Adrenal gland (tissue), 12 donors: ENCODE results near the gene PNPLA7. TPM values are rescaled to one million over a fixed set of nuclear protein-coding genes. Genes with fewer than 3 reads are reported as not detected.
"Not testable (repeated sequence)": the region's sequence is repeated elsewhere in the genome, so short reads cannot be mapped to it uniquely, and the experiment has no call there.

Source experiments
- DNase-seq, 7 donors: peaks; one replicate each; pipeline ENCODE4 v3.0.0-alpha.2; 2019 to 2020
- H3K27ac ChIP-seq, 5 donors: fragments of 200-600 bp; sonication (generic) in 4 of 5; 1 replicate in 3 of 5; 2 replicates in 2 of 5; pipeline versions ENCODE4 v1.5.1 to v1.8.0; 2016 to 2020; ENCODE audit warnings: mild to moderate bottlenecking in 1 of 5
- H3K27me3 ChIP-seq: fragments of 200-600 bp; 2 replicates; pipeline ENCODE4 v1.8.0; 2021
- H3K36me3 ChIP-seq, 2 donors: fragments of 200-600 bp; replicated peaks in 1 of 2; 1 replicate in 1 of 2; 2 replicates in 1 of 2; pipeline versions ENCODE4 v1.5.1 to v1.8.0; 2018 to 2022
- H3K4me1 ChIP-seq, 2 donors: fragments of 200-600 bp; replicated peaks in 1 of 2; 1 replicate in 1 of 2; 2 replicates in 1 of 2; pipeline versions ENCODE4 v1.5.1 to v1.8.0; 2018 to 2021
- H3K4me3 ChIP-seq, 4 donors: fragments of 200-600 bp; sonication (generic) in 3 of 4; one replicate each; pipeline ENCODE4 v1.5.1; 2016 to 2018
- H3K9me3 ChIP-seq, 3 donors: fragments of 200-600 bp; sonication (generic) in 1 of 3; replicated peaks in 1 of 3; 1 replicate in 2 of 3; 2 replicates in 1 of 3; pipeline versions ENCODE4 v1.5.1 to v1.8.0; 2016 to 2021
- POLR2A ChIP-seq, 2 donors: fragments of 450-650 bp; IDR thresholded peaks; one replicate each; pipeline ENCODE4 v1.6.1; 2017; ENCODE audit warnings: antibody characterized with exemption in 2 of 2, mild to moderate bottlenecking in 2 of 2, moderate library complexity in 1 of 2
- WGBS, 4 donors: extraction: QIAGEN DNeasy Blood & Tissue Kit in 2 of 4; methylation state at CpG; one replicate each; pipeline versions ENCODE4 v1.1.5 to v1.1.7; 2013 to 2017; 5-methylcytosine and 5-hydroxymethylcytosine counted together
- intact Hi-C, 2 donors: fragments of 100-400 bp; cut with DNase I; formaldehyde crosslinking; loops; one replicate each; pipeline versions ENCODE4 v1.14.1 to v1.15.0; 2022 to 2023
- polyA plus RNA-seq, 3 donors: library from polyadenylated mRNA; stranded (reverse); fragments of 200-250 nt in 2 of 3; fragments of 350-450 nt in 1 of 3; fragmentation: Illumina TruSeq in 1 of 3; extraction: RNeasy Lipid Tissue Mini Kit (QIAGEN cat#74804) in 1 of 3; gene quantifications; one replicate each; pipeline ENCODE4 v1.2.3, GENCODE V29; 2013 to 2014
- total RNA-seq, 9 donors: library from RNA; depleted of rRNA in 4 of 9; stranded (reverse); fragments of >200 nt in 4 of 9; fragments of 120-200 nt in 1 of 9; fragmentation: NEBNext Ultra II Directional in 1 of 9; extraction: Animal tissue kit (Norgen Biotek cat#: 25700) in 1 of 9; gene quantifications; one replicate each; pipeline versions ENCODE4 v1.1.0 to v1.2.4, GENCODE V29; 2013 to 2023
- TF ChIP-seq, protein P1 (sequence below), 6 experiments: fragments of 450-650 bp in 4 of 6; fragments of 200-600 bp in 2 of 6; sonication (generic) in 1 of 6; IDR thresholded peaks; 1 replicate in 5 of 6; 2 replicates in 1 of 6; pipeline versions ENCODE4 v1.5.1 to v1.8.0; 2016 to 2021; ENCODE audit warnings: antibody characterized with exemption in 6 of 6, mild to moderate bottlenecking in 2 of 6, moderate library complexity in 1 of 6
- donor health status: healthy with polysubstance abuse.
- donor health status: Bipolar disorder and iron deficiency.
- donor health status: DM: yes; HTN: yes; CAD: no.
- donor health status: DM: no; HTN: no; CAD: no.
- donor health status: DM: no; HTN: no; CAD: no.
- donor health status: DM: yes; HTN: yes; CAD: no.

The PNPLA7 gene
- total and polyA plus RNA-seq, 12 donors = 0.44 to 64.1 (median 10.8) TPM

DNA sequence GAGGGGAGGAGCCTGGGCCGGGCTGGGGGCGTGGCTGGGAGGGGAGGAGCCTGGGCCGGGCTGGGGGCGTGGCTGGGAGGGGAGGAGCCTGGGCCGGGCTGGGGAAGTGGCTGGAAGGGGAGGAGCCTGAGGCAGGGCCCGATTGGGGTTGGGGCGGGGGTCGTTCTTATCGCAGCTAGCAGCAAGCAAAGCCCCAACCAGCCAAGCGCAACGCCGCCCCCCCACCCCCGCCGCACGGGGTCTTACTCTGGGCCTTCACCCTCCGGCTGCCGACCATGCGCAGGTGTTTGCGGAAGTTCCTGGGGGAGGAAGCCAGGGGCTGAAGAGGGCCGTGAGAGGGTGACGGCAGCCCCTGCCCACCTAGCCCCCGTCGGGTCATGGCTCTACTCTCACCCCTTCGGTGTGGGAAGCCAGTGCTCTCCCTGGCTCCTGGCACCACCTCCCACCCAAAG is 96.0 kb downstream of the PNPLA7 start:
- intact Hi-C loops = no loop called here
- WGBS, 4 donors = 0 to 26% (median 14%) methylated on average over 1 to 22 of the region's 24 CpGs
- peaks cover 19 to 22% of the 10 kb centered on the region in 2 donors for H3K4me1 ChIP-seq
- DNase-seq = peak in 6 of 7 donors; percentile 44 to 81 (median 72)
- H3K27me3 ChIP-seq = no peaks in the 10 kb centered on the region
- H3K9me3 ChIP-seq = no peaks in the 10 kb centered on the region
- H3K4me3 ChIP-seq = peak overlapping the region in 2 of 4 donors; percentile 34 to 54
- H3K27ac ChIP-seq = peak overlapping the region in 3 of 5 donors; percentile 43 to 86 (median 63)
- TF ChIP-seq, protein P1, sequence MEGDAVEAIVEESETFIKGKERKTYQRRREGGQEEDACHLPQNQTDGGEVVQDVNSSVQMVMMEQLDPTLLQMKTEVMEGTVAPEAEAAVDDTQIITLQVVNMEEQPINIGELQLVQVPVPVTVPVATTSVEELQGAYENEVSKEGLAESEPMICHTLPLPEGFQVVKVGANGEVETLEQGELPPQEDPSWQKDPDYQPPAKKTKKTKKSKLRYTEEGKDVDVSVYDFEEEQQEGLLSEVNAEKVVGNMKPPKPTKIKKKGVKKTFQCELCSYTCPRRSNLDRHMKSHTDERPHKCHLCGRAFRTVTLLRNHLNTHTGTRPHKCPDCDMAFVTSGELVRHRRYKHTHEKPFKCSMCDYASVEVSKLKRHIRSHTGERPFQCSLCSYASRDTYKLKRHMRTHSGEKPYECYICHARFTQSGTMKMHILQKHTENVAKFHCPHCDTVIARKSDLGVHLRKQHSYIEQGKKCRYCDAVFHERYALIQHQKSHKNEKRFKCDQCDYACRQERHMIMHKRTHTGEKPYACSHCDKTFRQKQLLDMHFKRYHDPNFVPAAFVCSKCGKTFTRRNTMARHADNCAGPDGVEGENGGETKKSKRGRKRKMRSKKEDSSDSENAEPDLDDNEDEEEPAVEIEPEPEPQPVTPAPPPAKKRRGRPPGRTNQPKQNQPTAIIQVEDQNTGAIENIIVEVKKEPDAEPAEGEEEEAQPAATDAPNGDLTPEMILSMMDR (IDR thresholded peaks at IDR 0.05) = no peak
- no peak for TF ChIP-seq POLR2A (IDR thresholded peaks at IDR 0.05)
- H3K36me3 ChIP-seq = peaks cover 0 to 12% of the 10 kb centered on the region in 2 donors

DNA sequence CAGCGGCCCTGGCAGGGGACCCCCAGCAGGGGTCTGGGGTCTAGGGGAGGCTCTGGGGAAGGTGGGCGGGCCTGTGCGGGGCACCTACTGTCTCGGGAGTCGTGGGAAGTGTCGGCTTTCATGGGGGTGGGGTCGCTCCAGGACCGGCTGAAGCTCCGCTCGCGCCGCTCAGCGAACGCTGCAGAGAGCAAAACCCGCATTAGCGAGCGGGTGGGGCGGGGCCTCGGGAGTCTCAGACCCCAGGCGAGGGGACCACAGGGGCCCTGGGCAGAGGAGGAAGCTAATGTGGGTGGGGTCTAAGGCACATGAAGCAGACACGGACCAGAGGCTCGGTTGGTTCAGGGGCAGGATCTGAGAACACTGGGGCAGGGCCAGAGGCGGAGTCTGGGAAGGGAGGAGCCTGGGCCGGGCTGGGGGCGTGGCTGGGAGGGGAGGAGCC is 96.5 kb downstream of the PNPLA7 start:
- peaks cover 0 to 14% of the 10 kb centered on the region in 2 donors for H3K36me3 ChIP-seq
- TF ChIP-seq, protein P1 (IDR thresholded peaks at IDR 0.05) = no peak
- TF ChIP-seq POLR2A (IDR thresholded peaks at IDR 0.05) = no peak
- DNase-seq = peak; percentile 76 to 88 (median 78)

DNA sequence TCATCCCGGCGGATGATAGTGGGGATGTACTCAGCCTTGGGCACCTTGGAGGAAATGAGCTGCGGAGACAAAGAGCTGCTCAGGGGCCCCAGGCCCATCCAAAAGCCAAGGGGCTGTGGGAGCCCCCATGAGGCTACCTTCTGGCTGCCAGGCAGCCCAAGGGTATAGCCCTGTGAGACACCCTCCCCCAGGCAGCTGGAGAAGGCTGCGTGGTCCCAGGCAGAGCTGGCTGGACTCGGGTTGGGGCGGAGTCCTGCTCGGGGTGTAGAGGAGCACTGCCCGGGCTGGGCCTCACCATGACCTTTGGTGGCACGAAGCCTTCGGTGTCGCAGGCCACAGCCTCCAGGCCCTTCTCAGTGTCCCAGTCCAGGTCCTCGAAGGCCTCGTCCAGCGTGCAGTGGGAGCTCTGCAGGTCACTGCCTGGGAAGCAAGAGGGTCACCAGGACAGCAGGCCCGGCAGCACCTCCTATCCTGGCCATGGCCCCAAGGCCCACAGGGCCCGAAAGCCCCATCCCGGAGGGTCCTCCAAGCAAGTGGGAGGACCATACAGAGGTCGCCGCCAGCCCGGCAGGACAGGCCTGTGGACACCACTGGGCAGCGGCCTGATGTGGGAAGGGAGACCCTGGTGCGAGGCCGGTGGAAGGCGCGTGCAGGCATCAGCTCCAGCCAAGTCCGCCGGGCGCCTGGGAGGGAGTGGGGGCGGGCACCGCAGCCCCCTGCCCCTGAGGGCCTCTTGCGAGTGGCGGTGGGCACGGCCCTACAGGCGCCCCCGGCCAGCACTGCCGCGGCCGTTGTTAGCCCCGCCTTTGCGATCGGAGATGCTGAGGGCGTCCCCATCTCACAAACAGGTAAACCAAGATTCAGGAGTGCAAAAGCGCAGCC is 97.2 kb downstream of the PNPLA7 start:
- TF ChIP-seq, protein P1 (IDR thresholded peaks at IDR 0.05) = no peak
- TF ChIP-seq POLR2A (IDR thresholded peaks at IDR 0.05) = no peak
- Histone ChIP-seq H3K4me1 (peaks cover 10 to 15% of the 10 kb centered on the region in 2 donors), H3K27me3 (no peaks in the 10 kb centered on the region), H3K9me3 (no peaks in the 10 kb centered on the region), H3K27ac (no peak overlapping the region), H3K4me3 (peak overlapping the region in 1 of 4 donors; percentile 20), H3K36me3 (peaks cover 0 to 14% of the 10 kb centered on the region in 2 donors)
- 82 to 97% (median 86%) methylated on average over 6 to 43 of the region's 43 CpGs for WGBS, 4 donors
- peak in 4 of 7 donors; percentile 24 to 51 (median 27) for DNase-seq
- intact Hi-C loops = no loop called here

More for the DNA sequence above, 96.5 kb downstream of the PNPLA7 start:
- intact Hi-C loops = no loop called here
- H3K4me1 ChIP-seq = peaks cover 17 to 21% of the 10 kb centered on the region in 2 donors
- H3K4me3 ChIP-seq = peak overlapping the region in 1 of 4 donors; percentile 20
- no peaks in the 10 kb centered on the region for H3K9me3 ChIP-seq
- H3K27me3 ChIP-seq = no peaks in the 10 kb centered on the region
- 15 to 31% (median 23%) methylated on average over 6 to 25 of the region's 25 CpGs for WGBS, 4 donors
- H3K27ac ChIP-seq = no peak overlapping the region

DNA sequence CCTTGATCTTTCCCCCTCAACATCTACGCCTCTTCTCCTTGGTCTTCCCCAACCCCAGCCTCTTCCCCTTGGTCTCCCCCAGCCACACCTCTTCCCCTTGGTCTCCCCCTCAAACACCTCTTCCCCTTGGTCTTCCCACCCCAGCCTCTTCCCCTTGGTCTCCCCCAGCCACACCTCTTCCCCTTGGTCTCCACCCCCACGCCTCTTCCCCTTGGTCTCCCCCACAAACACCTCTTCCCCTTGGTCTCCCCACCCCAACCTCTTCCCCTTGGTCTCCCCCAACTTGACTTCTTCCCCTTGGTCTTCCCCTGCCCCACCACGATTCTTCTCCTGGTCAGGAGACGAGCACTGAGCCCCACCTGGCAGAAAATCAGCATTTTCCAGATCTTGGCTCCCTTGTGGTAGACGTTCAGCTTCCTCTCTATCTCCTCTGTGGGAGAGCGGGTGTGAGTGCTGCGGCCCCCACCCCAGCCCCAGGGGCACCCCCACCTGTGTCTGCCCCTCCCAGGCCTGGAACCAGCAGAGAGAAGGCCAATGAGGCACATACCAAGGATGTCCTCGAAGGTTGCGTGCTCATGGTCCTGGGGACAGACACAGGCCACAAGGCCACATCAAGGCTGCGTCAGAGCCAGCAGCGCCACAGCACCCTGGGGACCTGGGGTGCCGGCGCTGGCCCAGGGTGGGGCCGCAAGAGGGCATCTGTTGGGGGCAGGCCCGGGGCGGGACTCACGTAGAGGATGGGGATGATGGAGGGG is 98.0 kb downstream of the PNPLA7 start:
- no peak overlapping the region for H3K4me3 ChIP-seq
- WGBS, 4 donors = 85 to 96% (median 89%) methylated on average over 12 to 17 of the region's 17 CpGs
- peaks cover 10 to 15% of the 10 kb centered on the region in 2 donors for H3K4me1 ChIP-seq
- H3K27ac ChIP-seq = no peak overlapping the region
- H3K9me3 ChIP-seq = no peaks in the 10 kb centered on the region
- peaks cover 0 to 12% of the 10 kb centered on the region in 2 donors for H3K36me3 ChIP-seq
- peak in 3 of 7 donors; percentile 18 to 33 (median 18) for DNase-seq
- no peak for TF ChIP-seq POLR2A (IDR thresholded peaks at IDR 0.05)
- TF ChIP-seq, protein P1 (IDR thresholded peaks at IDR 0.05) = no peak
- H3K27me3 ChIP-seq = no peaks in the 10 kb centered on the region
- intact Hi-C loops = no loop called here

DNA sequence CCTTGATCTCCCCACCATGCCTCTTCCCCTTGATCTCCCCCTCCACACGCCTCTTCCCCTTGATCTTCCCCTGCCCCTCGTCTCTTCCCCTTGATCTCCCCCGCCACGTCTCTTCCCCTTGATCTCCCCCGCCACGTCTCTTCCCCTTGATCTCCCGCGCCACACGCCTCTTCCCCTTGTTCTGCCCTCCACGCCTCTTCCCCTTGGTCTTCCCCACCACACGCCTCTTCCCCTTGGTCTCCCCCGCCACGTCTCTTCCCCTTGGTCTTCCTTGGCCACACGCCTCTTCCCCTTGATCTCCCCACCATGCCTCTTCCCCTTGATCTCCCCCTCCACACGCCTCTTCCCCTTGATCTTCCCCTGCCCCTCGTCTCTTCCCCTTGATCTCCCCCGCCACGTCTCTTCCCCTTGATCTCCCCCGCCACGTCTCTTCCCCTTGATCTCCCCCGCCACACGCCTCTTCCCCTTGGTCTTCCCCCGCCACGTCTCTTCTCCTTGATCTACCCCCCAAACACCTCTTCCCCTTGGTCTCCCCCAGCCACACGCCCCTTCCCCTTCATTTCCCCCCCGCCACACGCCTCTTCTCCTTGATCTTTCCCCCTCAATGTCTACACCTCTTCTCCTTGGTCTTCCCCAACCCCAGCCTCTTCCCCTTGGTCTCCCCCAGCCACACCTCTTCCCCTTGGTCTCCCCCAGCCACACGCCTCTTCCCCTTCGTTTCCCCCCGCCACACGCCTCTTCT is 98.8 kb downstream of the PNPLA7 start:
- whole genome bisulfite sequencing, 4 donors = 77 to 93% (median 83%) methylated on average over 4 to 15 of the region's 31 CpGs

More for the DNA sequence above, 98.8 kb downstream of the PNPLA7 start:
- intact Hi-C loops, H3K27ac ChIP-seq, H3K9me3 ChIP-seq, H3K27me3 ChIP-seq, H3K36me3 ChIP-seq, H3K4me3 ChIP-seq, DNase-seq: not testable (repeated sequence)
- H3K4me1 ChIP-seq = peaks cover 10 to 15% of the 10 kb centered on the region in 2 donors
